GM19452 (cell line): ENCODE results near the gene POU3F1.

Experiments
- ATAC-seq: cut with Tn5 transposase; IDR thresholded peaks from one replicate; pipeline ENCODE4 v1.9.1; 2021; ENCODE audit not compliant: unreplicated experiment

The POU3F1 gene

DNA sequence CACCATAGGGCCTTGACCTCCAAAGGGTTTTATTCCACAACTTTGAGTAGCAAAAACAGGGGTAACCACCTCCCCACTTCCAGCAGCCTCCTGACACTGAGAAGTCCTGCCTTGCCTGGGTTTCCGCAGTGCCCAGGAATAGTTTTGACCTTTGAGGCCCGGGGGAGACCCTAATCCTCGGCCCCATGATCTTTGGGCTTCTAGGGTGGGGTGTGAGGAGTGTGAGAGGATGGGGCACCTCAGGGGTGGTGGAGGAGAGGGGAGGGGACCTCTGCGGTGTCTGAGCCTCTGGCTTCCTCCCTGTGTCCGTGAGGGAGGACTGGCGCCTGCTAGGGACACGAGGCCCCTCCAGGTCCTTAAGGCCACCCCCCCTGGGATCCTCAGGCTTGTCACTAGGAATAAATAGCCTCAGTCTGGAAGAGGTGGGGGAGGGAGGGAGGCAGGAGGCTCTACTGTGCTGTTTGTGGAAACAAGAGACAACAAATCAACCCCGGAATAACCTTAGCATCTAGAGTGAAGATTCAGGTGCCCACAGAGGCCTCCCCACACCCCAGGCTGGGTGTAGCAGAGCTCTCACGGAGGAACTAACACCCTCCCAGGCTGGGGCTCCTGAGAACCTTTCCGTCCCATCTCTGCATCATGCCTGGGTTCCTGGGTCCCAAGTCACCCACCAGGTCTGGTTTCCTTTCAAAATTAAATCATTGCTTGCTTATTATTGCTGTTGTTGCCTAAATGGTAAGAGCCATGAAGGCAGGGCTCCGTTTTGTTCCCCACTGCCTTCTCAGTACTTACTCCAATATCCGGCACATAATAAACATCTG, 40.4 kb downstream of the POU3F1 start:
- ATAC-seq: no peak

DNA sequence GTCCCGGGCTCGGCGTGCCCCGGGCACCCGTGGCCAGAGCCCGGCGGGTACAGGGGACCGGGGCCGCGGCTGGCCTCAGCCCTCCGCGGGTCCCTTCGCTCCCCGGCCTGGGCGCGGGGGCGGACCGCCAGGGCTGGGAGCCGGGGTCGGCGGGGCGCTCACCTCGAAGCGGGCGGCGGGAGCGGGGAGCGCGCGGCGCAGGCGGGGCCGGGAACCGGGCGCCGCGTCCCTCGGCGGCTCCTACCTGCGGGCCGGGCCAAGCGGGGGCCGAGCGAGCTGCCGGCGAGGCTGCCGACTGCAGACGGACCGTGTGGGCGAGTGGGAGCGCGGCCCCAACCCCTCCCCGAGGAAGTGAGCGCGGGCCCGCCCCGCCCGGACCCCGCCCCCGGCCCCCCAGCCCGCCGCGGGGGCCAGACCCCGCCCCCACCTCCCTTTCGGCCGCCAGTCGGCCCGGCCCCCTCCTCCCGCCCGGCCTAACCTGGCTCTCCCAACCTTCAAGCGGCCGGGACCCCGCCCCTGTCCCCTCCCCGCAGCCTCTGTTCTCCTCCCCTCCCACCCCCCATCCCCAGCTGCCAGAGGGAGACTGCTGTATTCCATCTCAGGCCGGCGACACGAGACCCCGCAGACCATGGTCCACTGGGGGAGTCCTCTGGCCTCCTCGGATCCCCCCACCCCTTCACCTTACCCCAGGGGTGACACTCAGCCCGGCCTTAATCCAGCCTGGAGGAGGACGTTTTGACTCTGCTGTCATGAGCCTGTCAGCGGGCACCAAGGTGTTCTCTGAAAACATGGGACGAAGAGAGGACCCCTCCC, 41.2 kb downstream of the POU3F1 start, which contains the start of gene FHL3:
TSS of gene FHL3 (minus strand) at position 320 of the 813 bp plus-strand sequence. CDS start 6,102 bp downstream, outside the sequence.
- ATAC-seq: no peak

DNA sequence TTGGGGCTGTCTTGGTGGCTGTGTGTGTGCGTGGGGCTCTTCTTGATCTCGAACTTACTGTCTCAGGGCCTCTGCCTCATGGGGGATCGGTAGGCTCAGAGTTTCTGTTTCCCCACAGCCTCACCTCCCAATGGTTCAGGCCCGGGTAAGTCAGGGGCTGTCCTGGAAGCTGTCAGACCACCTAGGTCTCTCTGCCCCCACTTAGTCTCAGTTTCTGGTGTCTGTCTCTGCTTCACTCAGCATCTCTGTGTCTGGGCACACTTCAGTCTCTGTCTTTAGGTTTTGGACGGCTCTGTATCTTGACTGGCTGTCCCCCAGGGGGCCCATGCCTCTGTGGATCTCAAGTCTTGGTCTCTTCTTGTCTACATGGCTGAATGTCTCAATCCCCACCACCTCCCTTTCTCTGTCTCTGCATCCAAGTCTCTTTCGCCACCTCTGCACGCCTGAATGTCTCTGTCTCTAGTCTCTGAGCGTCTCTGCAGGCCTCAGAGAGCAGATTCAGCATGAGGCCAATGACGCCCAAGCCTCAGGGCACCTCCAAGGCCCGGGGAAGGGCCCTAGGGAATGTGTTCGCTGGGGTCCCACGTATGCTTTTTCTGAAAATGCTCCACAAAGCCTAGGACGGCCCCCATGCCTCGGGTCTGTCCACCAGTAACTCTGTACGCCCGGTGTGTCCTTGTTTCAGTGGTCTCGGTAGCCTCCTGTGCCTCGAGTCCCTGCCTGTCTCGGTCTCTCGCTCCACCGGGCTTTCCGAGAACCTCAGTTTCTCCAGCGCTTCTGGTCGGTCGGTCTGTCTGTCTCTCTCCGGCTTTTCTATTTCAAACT, 42.1 kb downstream of the POU3F1 start:
- no peak for ATAC-seq

DNA sequence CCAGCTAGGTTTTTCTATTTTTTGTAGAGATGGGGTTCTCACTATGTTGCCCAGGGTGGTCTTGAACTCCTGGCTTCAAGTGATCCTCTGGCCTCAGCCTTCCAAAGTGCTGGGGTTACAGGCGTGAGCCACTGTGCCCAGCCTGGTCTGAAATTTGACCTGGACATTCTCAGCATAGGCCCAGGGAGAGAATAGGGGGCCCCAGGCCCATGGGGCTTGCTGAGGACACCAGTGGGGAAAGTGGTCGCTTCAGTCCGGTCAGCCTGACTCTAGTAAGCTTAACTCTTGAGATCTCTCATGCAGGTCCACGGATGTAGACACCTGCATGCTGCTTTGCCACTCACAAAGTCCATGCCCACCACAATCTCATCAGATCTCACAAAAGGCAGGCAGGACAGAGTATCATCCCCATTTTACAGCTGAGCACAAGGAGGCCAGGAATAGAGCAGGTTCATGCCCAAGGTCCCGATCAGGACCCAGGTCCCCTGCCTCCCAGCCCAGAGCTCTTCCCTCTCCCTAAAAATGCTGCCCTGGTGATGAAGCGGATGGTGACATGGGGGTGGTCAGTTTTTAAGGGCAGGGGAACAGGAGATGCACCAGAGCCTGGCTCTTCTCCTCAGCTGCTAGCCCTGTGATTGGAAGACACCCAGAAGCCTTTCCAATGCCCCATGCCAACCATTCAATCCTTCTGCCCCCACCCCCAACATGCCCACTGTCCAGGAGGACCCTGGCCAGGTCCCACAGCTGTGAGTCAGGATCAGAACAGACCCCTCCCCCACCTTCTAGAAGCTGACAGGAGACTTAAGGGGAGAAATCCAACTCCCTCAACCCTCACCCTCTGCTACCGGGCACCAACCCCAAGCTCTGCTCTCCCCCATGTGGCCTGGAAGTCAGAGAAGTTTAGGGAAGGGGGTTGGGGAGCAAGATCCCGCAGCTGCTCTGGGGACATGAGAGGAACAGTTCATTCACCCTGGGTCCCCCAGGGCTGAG, 43.0 kb downstream of the POU3F1 start:
- ATAC-seq: no peak

DNA sequence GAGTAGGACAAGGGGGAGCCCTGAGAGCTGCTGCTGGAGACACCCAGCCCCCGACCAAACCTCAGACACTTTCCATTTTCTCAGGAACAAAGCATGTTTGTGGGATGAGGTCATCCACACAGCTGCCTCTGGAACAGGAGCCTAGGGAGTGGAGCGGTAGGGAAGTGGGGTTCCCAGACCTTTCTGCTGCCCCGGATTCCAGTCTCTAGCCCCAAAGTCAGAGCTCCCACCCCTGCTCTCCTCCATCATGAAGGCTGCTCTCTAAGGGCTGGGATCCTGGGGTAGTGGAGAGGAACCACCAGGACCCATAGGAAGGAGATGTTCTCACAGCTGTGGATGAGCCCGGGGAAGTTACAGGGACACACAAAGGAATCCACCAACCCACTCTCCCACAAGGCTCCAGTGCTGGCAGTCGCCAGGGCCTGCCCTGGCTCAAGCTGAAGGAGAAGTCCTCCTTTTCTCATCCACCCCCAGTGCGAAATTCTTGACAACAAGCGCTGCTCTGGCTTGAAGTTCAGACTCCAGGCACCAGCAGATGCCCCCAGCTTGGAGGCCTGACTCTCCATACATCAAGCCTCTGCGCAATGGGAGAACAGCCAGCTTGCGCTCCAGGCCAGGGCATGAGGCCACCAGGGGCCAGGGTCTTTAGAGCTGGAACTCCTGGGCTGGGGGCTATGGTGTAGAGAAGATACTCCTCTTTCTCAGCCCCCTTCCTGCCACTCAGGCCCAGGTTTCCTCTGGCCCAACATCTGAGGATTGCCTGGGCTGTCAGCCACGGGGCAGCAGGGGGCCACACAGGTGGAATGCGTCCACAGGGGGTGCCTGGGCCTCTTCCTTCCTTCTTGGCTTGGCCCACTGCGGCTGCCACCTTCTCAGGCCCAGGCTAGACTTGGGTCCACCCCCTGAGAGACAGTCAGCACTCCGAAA, 45.8 kb downstream of the POU3F1 start:
- no peak for ATAC-seq

DNA sequence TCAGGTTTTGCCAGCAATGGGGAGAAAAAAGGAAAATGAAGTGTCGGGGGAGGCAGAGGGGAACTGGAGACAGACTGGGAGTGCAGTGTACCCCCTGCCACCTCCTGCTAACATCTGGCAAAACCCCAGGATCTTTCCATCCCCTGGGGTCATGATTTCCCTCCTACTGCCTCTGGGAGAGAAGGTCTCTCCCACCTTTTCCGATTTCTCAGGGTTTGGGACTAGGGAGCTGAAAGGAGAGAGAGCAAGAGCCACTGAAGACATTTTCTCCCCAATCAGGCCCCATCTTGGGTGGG, 46.4 kb downstream of the POU3F1 start:
- ATAC-seq: no peak

DNA sequence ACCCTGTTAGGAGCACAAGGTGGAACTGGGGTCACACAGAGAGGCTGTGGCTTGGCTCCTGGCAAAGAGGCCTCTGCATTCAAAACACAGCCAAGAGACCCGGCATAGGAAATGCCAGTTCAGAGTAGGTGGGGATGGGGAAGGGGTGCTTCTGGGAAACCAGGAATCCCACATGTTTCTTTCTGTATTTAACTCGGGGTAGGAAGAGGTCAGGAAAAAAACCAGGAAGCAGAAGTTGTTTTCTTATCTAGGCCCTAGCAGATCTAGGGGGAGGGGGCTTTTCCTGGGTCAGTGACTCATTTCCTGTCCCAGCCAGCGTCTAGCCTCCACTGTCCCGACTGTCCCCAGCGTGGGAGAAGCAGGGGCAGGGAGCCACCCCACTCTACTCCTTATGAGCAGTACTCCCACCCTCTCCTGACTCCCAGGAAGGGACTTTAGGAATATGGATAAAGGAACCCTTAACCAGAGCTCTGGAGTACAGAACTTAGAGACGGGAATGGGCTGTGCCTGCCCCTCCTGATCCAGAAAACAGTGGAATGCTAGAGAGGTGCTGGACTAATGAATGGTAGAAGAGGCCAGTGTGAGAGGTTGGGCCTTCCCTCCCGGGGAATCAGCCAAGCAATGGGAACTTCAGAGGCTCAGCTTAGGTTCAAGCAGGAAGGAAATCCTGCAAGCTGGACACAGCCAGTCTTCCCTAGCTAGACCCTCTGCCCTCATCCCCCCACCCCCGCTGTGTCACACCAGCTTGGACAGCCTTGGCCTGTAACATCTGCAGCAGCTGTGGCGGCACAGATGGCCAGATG, 47.0 kb downstream of the POU3F1 start:
- ATAC-seq: no peak

DNA sequence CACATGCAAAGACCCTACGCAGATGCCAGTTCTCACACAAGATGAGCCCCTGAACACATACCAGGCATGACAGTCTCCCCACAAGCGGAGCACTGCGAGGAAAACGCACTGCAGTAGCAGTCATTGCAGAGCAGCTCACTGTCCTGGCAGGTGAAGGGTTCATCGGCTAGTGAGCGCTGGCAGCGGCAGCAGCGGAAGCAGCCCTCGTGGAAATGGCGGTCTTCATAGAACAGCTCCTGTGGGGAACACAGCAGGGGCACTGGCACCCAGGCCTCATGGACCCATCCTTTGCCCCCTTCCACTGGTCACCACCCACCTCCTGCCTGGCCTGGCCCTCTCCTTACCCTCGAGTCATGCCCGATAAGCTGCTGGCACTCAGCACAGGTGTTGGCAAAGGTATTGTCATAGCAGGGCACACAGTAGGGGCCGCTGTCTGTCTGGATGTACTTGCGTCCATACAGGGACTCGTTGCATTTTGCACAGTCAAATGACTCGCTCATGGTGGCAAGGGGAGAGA, 47.6 kb downstream of the POU3F1 start:
- no peak for ATAC-seq

DNA sequence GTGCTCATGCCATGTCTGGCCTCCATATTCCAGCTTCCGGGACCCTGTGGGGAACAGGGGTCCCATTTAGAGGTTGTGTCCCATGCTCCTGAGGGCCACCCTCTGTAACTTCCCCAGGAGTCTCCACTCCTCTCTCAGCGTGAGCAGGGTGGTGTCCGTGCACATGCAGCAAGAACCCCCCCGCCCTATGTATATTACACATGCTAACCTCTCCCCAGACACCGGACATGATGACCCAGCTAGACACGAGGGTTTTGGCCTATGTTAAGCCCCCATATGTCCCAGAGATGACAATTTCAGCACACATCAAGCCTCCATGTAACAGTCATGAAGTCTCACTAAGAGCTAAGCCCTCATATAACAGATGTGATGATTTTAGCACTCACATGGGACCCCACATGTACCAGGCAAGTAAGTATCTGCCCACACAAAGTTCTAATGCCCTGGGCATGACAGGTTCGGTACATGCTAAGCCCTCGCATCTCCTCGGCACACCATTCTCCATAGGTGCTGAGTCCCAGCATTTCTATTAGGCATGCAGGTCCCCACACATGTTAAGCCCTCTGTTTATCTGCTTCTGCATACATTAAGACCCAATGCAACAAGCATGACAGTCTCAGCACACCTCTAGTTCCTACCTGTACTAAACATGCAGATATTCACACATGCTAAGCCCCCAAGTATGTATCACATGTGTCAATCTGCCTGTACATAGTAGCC, 48.3 kb downstream of the POU3F1 start:
- ATAC-seq: no peak

DNA sequence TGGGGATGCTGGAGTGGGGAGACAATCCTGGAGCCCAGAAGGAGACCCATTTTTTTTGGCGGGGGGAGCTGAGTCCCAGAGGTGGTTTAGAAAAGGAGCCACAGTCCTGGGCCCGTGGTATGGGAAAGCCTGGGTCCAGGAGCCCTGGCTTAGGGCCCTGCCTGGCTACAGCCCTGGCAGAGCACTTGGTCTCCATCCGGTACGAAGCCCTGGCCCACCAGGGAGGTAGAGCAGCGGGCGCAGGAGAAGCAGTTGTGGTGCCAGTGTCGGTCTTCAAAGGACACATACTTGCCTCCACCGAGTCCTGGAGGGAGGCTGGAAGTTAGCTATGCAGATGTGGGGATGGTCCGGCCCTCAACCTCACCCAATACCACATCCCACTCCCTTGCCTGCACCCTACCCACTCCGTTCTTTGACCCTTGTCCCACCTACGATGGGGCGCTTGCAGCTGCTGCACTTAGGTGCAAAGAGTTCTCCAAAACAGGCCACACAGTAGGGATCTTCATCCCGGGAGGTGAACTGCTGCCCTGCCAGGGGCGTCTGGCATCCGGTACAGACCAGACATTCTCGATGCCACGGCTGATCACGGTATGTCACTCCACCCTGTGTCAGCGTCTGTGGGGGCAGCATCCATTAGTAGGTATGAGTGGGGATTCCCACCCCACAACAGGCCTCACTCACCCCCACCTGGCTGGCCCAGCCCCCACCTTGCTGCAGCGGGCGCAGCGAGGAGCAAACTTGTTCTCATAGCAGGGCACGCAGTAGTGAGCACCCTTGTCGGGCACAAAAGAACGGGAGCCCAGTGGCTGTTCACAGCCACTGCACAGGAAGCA, 49.1 kb downstream of the POU3F1 start:
- no peak for ATAC-seq

DNA sequence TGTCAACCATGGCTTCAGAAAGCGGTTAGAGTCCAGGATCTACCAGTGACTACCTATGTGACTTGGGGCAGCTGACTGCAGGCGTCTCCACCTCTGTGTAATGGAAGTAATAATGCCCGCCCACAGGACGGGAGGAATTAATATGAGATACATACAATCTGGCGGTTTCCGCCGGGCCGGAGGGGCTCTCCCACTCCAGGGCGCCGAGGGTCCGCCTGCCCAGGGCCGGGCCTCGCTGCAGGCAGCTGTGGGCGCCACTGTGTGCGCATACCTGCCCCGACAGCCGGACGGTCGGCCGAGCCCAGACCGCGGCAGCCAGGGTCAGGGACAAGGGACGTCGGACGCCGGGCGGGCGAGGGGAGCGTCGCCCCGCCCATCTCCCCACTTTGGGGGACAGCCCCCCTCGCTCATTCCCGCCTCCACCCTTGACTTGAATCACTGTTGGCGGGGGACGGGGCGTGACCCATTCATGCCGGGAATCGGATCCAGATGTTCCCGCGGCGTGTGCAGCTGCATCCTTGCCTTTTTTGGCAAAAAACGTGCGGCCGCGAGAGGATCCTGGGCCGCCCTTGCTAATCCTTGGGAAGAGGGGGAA, 50.7 kb downstream of the POU3F1 start:
- no peak for ATAC-seq

DNA sequence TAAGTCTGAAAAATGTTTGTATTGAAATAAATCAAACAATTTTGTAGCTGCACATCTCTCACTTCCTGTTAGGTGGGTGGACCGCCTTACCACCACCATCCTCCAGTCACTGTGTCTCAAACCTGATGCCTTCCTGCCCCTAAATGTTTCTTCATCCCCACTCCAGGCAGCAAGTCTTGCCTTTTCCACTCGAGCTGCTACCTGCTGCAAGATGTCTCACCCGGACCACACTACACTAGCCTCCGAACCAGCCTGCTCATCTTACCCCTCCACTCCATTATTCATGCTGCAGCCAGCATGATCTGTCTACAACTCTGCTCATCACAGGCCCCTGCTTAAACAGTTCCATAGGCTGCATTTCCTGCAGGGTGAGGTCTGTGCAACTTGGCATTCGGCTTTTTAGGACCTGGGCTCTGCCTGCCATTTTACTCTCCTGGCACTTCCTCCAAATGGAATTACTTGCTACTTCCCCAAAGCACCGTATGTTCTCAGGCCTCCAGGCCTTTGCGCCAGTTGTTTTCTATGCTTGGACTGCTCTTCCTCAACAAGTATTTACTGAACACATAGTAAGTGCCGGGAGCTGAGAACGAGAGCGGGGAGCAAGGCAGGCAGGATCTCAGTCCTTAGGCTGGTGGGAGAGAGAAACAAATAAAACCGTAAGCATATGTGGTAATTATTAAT, 51.6 kb downstream of the POU3F1 start:
- ATAC-seq: no peak
